Thyroid gland (tissue), 4 donors: Measurements from ENCODE around the gene C9orf50.

Experiments used
- CTCF ChIP-seq, 6 experiments: fragments of 200-600 bp in 3 of 6; fragments of 450-650 bp in 3 of 6; sonication (generic) in 3 of 6; IDR thresholded peaks; one replicate each; pipeline ENCODE4 v1.5.1; 2016 to 2019; ENCODE audit warnings: antibody characterized with exemption in 6 of 6, mild to moderate bottlenecking in 2 of 6, inconsistent platforms in 1 of 6, moderate library complexity in 1 of 6
- POLR2A ChIP-seq, 2 donors: fragments of 450-650 bp; IDR thresholded peaks; one replicate each; pipeline ENCODE4 v1.6.1; 2017; ENCODE audit warnings: antibody characterized with exemption in 2 of 2, mild to moderate bottlenecking in 2 of 2, moderate library complexity in 1 of 2

- TF ChIP-seq CTCF (IDR thresholded peaks at IDR 0.05) = no peak
- TF ChIP-seq POLR2A (IDR thresholded peaks at IDR 0.05) = no peak
These were observed 36.0 kb upstream of the C9orf50 start for GRCh38 chr9:129656795-129657390.
